Stimulated activated CD4-positive, alpha-beta T cell treated with anti-CD3 and anti-CD28 coated beads, Interleukin-2, amount 100 ng/mL, for 48 hours (primary cell): Measurements from ENCODE around the gene VWA3A.
"Not testable (repeated sequence)": the region's sequence is repeated elsewhere in the genome, so short reads cannot be mapped to it uniquely, and the experiment has no call there.

Experiments used
- DNase-seq, 2 donors: peaks; one replicate each; pipeline ENCODE4 v3.0.0-alpha.2; 2020

The VWA3A gene

GRCh38 chr16:22088642-22089041 is 3.7 kb upstream of the VWA3A start:
- no peak for DNase-seq

- DNase-seq: no peak
These were observed 2.4 kb upstream of the VWA3A start for GRCh38 chr16:22089910-22090309.

- DNase-seq: no peak
These were observed 620 bp upstream of the VWA3A start for GRCh38 chr16:22091721-22092120.

- DNase-seq: no peak
These were observed 990 bp downstream of the VWA3A start for GRCh38 chr16:22093331-22093730.

GRCh38 chr16:22093996-22094395 is 1.7 kb downstream of the VWA3A start:
- no peak for DNase-seq

- DNase-seq: no peak
These were observed 6.3 kb downstream of the VWA3A start for GRCh38 chr16:22098405-22099255.

GRCh38 chr16:22099256-22099975 is 7.1 kb downstream of the VWA3A start:
- no peak for DNase-seq

- no peak for DNase-seq
These were observed 11.1 kb downstream of the VWA3A start for GRCh38 chr16:22103441-22103840.

GRCh38 chr16:22109258-22109898 is 17.0 kb downstream of the VWA3A start:
- DNase-seq: no peak

- not testable (repeated sequence) for DNase-seq
These were observed 19.3 kb downstream of the VWA3A start for GRCh38 chr16:22111629-22112028.

GRCh38 chr16:22116095-22116700 is 23.9 kb downstream of the VWA3A start:
- DNase-seq: no peak

- no peak for DNase-seq
These were observed 25.3 kb downstream of the VWA3A start for GRCh38 chr16:22117609-22118008.

- no peak for DNase-seq
These were observed 28.1 kb downstream of the VWA3A start for GRCh38 chr16:22120440-22120839.

- no peak for DNase-seq
These were observed 29.9 kb downstream of the VWA3A start for GRCh38 chr16:22122239-22122638.

GRCh38 chr16:22123146-22123545 is 30.8 kb downstream of the VWA3A start:
- no peak for DNase-seq

- no peak for DNase-seq
These were observed 31.6 kb downstream of the VWA3A start for GRCh38 chr16:22123759-22124490.

- DNase-seq: no peak
These were observed 32.4 kb downstream of the VWA3A start for GRCh38 chr16:22124583-22125284.

GRCh38 chr16:22126037-22126558 is 33.8 kb downstream of the VWA3A start:
- no peak for DNase-seq

- DNase-seq: not testable (repeated sequence)
These were observed 36.2 kb downstream of the VWA3A start for GRCh38 chr16:22128537-22128936.

- no peak for DNase-seq
These were observed 38.2 kb downstream of the VWA3A start for GRCh38 chr16:22130528-22130927.

GRCh38 chr16:22132801-22133200 is 40.5 kb downstream of the VWA3A start:
- no peak for DNase-seq

- DNase-seq: no peak
These were observed 46.1 kb downstream of the VWA3A start for GRCh38 chr16:22138482-22138881.
